AG10803 (cell line): ENCODE measurements around the gene GNG8.

Experiments used
- DNase-seq: peaks from one replicate; pipeline ENCODE4 v3.0.0; 2010; ENCODE audit warnings: low read depth
- H3K4me3 ChIP-seq: 2 replicates; pipeline ENCODE4 v1.5.1; 2011; ENCODE audit warnings: mild to moderate bottlenecking, low read length, control low read depth
- TF ChIP-seq, protein P1 (sequence below): conservative IDR thresholded peaks from 2 replicates; pipeline ENCODE4 v1.5.1; 2011; ENCODE audit warnings: mild to moderate bottlenecking, low read length, control low read depth, inconsistent platforms

Gene GNG8

DNA sequence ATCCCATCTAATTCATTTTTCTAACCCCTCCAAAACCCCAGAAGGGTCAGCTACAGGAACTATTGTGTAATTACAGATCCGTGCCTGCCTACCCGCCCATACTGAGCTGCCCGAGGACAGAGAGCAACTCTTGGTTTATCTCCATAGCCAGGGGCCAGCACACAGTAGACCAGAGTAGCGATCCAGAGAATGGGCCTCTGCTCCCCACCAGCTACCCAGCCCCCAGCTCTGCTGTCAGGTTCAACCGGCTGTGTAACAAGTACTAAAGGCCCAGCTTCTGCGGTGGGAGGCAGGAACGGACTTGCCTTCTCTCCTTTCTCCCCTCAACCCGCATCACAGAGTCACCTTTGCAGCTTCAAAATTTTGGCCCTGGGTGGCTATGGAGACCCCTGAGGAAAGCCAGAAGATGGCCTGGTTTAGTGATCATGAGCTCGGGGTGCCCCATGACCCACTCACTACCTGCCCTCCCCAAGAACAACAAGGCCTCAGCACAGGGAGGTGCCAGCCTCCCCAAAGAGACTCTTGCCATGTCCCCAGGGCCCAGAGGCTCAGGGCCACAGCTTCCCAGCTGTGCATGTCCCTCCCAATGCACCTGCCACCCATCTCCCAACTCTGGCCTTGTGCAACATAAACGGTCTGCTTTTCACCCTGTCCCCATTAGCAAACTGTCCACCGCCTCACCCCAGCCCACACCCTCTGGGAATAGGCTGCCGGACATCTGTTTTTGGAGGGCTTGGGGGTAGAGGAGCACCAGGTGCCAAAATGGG is 29.1 kb downstream of the GNG8 start:
- TF ChIP-seq, protein P1, sequence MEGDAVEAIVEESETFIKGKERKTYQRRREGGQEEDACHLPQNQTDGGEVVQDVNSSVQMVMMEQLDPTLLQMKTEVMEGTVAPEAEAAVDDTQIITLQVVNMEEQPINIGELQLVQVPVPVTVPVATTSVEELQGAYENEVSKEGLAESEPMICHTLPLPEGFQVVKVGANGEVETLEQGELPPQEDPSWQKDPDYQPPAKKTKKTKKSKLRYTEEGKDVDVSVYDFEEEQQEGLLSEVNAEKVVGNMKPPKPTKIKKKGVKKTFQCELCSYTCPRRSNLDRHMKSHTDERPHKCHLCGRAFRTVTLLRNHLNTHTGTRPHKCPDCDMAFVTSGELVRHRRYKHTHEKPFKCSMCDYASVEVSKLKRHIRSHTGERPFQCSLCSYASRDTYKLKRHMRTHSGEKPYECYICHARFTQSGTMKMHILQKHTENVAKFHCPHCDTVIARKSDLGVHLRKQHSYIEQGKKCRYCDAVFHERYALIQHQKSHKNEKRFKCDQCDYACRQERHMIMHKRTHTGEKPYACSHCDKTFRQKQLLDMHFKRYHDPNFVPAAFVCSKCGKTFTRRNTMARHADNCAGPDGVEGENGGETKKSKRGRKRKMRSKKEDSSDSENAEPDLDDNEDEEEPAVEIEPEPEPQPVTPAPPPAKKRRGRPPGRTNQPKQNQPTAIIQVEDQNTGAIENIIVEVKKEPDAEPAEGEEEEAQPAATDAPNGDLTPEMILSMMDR, result no peak
- DNase-seq, result no peak
- H3K4me3 ChIP-seq, result no peak overlapping the region

DNA sequence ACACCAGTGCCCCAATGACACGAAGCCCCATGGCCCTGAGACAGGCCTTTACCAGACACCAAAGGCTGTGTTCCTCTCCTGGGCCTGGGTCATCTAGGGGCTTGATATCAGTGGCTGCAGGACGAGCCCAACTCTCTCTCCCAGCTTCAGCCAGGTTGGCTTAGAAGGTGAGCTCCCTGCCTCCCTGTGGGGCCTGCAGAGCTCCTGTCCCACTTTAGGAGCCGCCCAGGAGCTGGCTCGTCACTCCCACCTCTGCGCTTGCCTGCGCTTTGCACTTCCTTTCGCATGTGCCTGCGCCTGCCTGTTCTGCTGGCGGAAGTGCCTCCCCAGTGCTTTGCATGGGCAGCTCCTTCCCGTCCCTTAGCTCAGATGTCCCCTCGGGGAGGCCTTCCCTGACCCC is 30.0 kb downstream of the GNG8 start:
- H3K4me3 ChIP-seq, result no peak overlapping the region
- no peak for DNase-seq
- TF ChIP-seq, protein P1, result no peak

DNA sequence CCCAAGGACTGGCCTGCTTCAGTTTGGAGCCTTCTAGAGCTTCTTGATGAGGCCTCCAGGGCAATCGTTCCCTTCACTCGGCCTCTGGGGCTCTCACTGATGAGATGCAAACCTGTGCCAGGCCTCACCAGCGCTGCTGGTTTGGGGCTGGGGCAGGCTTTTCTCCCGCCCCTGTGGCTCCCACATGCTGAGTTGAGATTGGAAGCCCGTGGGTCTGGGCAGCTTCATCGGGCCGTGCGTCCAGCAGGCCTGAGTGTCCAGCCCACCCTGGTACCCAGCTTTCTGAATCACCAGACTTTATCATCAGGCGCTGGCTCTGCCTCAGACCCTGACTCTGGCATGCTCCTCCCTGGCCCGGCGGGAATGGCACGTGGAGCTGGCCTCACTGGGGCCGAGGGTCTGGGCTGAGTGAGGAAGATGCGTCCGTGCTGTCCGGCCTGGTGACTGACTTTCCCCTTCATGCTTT is 30.6 kb downstream of the GNG8 start:
- no peak for DNase-seq
- no peak overlapping the region; the same call in 1 of the 2 replicates for H3K4me3 ChIP-seq
- TF ChIP-seq, protein P1, result no peak

DNA sequence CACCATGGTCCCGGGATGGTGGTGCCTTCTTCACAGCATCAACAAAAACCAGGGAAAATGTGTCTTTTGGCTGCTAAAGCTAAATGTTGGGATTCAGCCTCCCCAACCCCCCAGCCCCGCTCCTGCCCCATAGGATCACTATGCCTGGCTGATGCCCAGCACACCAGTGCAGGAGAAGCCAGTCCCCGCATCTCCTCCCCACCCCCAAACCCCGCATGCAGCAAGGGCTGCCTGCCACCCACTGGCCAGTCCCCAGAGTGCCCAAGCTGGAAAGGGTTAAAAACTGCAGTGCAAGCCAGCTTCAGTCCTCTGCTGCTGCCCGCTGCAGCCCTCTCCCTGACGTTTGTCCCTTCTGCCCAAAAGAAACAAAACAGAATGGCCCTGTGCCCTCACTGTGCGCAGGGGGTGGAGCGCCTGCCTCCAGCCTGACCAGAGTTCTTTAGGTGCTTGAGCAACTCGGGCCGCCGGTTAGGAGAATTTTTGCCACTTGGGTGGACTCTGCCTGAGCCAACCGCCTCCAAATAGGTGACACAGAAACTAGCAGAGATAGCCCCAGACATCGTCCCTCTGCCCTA is 31.1 kb downstream of the GNG8 start:
- DNase-seq, result no peak
- no peak overlapping the region; the same call in 1 of the 2 replicates for H3K4me3 ChIP-seq
- TF ChIP-seq, protein P1, result 0 out of 2 replicates have a peak, but pooled peaks have one; percentile 14

DNA sequence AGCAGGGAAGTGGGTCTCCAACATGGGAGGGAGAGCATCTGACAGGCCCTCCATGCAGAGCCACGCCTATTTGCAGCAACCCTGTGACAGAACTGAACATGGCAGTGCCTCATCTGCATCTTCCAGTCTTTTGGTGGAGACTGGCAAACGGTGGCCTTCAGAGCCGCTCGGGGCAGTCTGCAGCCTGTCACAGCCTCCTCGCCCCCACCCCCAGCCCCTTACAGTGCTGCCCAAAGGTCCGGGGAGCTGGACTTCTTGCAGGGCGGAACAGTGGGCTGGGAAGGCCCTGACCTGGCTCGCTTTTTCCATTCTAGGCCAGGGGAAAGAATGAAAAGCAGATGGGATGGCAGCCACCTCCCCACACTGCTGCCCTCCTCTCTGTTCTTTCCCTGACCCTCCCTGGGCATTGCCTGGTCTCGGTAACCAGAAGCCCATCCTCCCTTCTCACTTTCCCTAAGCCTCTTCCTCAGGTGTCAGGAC is 32.2 kb downstream of the GNG8 start:
- peak overlapping the region; percentile 96 for H3K4me3 ChIP-seq
- no peak for DNase-seq
- TF ChIP-seq, protein P1, result no peak

DNA sequence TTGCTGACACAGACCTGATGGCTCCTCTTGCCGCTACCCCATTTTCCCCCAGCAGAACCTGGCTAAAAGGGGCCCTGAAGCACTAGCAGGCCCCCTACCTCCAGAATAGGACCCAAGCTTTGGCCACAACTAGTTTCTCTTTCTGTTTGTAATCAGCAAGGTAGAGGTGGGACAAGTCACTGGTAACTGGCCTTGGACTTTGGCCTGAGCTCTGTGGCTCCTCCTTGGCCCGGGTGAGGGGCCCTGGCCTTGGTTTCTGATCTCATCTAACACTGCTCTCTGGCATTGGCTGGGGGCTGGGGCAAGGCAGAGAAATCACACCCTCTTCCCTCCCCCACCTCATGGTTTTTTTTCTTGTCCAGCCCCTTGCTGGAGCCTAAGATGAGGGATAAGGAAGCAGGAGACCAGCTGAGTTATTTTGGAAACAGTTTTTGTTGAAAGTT is 32.8 kb downstream of the GNG8 start:
- TF ChIP-seq, protein P1, result no peak
- peak overlapping the region; percentile 96 for H3K4me3 ChIP-seq
- DNase-seq, result no peak
